K562 (cell line): ENCODE data around the gene TRIO. TPM values are rescaled to one million over a fixed set of nuclear protein-coding genes. Genes with fewer than 3 reads are reported as not detected.
A peak's percentile ranks its signal among the peaks of the same experiment; 100 is the strongest.

Source experiments
- ATAC-seq: fragments of 200-7000 bp; cut with Tn5 transposase; 3 replicates; pipeline ENCODE4 v1.9.1; 2020; ENCODE audit warnings: moderate library complexity
- Bru-seq: library from RNA; stranded (reverse); fragments of 400-500 nt; gene quantifications from one replicate; lab custom pipeline; 2021; lab: Mats Ljungman, UMichigan
- BruChase-seq, 2 experiments: library from RNA; stranded (reverse); fragments of 400-500 nt; gene quantifications; one replicate each; lab custom pipeline; 2021; lab: Mats Ljungman, UMichigan
- BruUV-seq: library from RNA; stranded (reverse); fragments of 400-500 nt; replicated peaks from 2 replicates; lab custom pipeline; 2021; lab: Mats Ljungman, UMichigan
- CTCF ChIA-PET: fragments of 300-600 bp; formaldehyde crosslinking; extraction: SDS; loops from one replicate; lab custom pipeline; 2021; ENCODE audit warnings: low intra/inter-chr PET ratio; lab: Yijun Ruan, JAX
- POLR2A ChIA-PET: fragments of 300-600, 350-650 bp; sonication (Branson Sonifier 250); formaldehyde crosslinking; extraction: SDS; loops from one replicate; lab custom pipeline; 2021; ENCODE audit warnings: antibody characterized with exemption, inconsistent platforms; lab: Yijun Ruan, JAX
- DNase-seq, 4 experiments: peaks; one replicate each; pipeline versions ENCODE4 v3.0.0 to v3.0.0-alpha.2; 2011 to 2018; ENCODE audit warnings: low spot score in 3 of 4, mixed read lengths in 3 of 4; ENCODE audit errors: extremely low read depth in 1 of 4
- FAIRE-seq: peaks from 2 replicates; lab custom pipeline; 2011; peaks lifted over from hg19 to GRCh38; lab: Jason Lieb, UNC
- H2AFZ ChIP-seq: 2 replicates; pipeline ENCODE4 v1.6.0; 2011; ENCODE audit warnings: low read depth, low read length, control low read depth, inconsistent platforms
- H3K27ac ChIP-seq: fragments of 200-600 bp; 3 replicates; pipeline ENCODE4 v1.8.0; 2011; ENCODE audit warnings: low read depth, mild to moderate bottlenecking, control low read depth, inconsistent platforms, low read length, moderate library complexity, mixed read lengths; ENCODE audit errors: extremely low read depth
- H3K27me3 ChIP-seq, 2 experiments: fragments of 300-600 bp in 1 of 2; 2 replicates in 1 of 2; 3 replicates in 1 of 2; pipeline versions ENCODE4 v1.6.0 to v1.8.0; 2011; ENCODE audit warnings: inconsistent platforms in 2 of 2, low read length in 2 of 2, mild to moderate bottlenecking in 1 of 2, mixed read lengths in 1 of 2, moderate library complexity in 1 of 2; ENCODE audit not compliant: control insufficient read depth in 2 of 2, insufficient read depth in 2 of 2
- H3K36me3 ChIP-seq: fragments of 300-600 bp; 3 replicates; pipeline ENCODE4 v1.8.0; 2011; ENCODE audit warnings: mild to moderate bottlenecking, low read length, inconsistent platforms; ENCODE audit not compliant: control insufficient read depth, insufficient read depth
- H3K4me1 ChIP-seq, 2 experiments: fragments of 200-600 bp in 1 of 2; replicated peaks in 1 of 2; 2 replicates in 1 of 2; 3 replicates in 1 of 2; pipeline versions ENCODE4 v1.5.1 to v1.8.0; 2011; ENCODE audit warnings: inconsistent platforms in 2 of 2, low read length in 2 of 2, mild to moderate bottlenecking in 1 of 2, mixed read lengths in 1 of 2, moderate library complexity in 1 of 2; ENCODE audit not compliant: control insufficient read depth in 2 of 2, insufficient read depth in 2 of 2
- H3K4me2 ChIP-seq: 2 replicates; pipeline ENCODE4 v1.6.1; 2011; ENCODE audit warnings: low read length, control low read depth, inconsistent platforms, mixed read lengths; ENCODE audit not compliant: insufficient read depth
- H3K4me3 ChIP-seq: fragments of 200-600 bp; sonication (generic), shearing (Covaris generic); 2 replicates; pipeline ENCODE4 v1.5.1; 2016; ENCODE audit warnings: control low read depth, inconsistent platforms
- H3K79me2 ChIP-seq: fragments of 200-600 bp; 3 replicates; pipeline ENCODE4 v1.8.0; 2011; ENCODE audit warnings: low read length, inconsistent platforms; ENCODE audit not compliant: control insufficient read depth, insufficient read depth
- H3K9ac ChIP-seq, 2 experiments: 2 replicates each; pipeline versions ENCODE4 v1.6.0 to v1.6.1; 2011; ENCODE audit warnings: low read depth in 2 of 2, low read length in 2 of 2, control low read depth in 1 of 2, inconsistent platforms in 1 of 2, mild to moderate bottlenecking in 1 of 2, mixed read lengths in 1 of 2; ENCODE audit not compliant: insufficient read depth in 1 of 2
- H3K9me1 ChIP-seq: one replicate; pipeline ENCODE4 v1.6.0; 2011; ENCODE audit warnings: inconsistent platforms, mild to moderate bottlenecking, low read length, moderate library complexity; ENCODE audit not compliant: control insufficient read depth, insufficient read depth
- H3K9me3 ChIP-seq: replicated peaks from 2 replicates; pipeline ENCODE4 v1.5.1; 2011; ENCODE audit warnings: low read depth, low read length, inconsistent platforms; ENCODE audit not compliant: control insufficient read depth, insufficient read depth
- H4K20me1 ChIP-seq: replicated peaks from 2 replicates; pipeline ENCODE4 v1.6.1; 2011; ENCODE audit warnings: low read length, inconsistent platforms, mixed read lengths; ENCODE audit not compliant: control insufficient read depth, insufficient read depth
- DNMT1 ChIP-seq: fragments of 450-650 bp; IDR thresholded peaks from 2 replicates; pipeline ENCODE4 v1.6.1; 2016; ENCODE audit warnings: antibody characterized with exemption, mild to moderate bottlenecking
- GATAD2A ChIP-seq: fragments of 450-650 bp; IDR thresholded peaks from 2 replicates; pipeline ENCODE4 v1.6.1; 2017
- RCOR1 ChIP-seq, 2 experiments: IDR thresholded peaks; 2 replicates each; pipeline ENCODE4 v1.6.1; 2012; ENCODE audit warnings: low read depth in 2 of 2, low read length in 2 of 2, borderline replicate concordance in 1 of 2, improper control_type of control experiment in 1 of 2
- WGBS: fragments of 100-300 bp; shearing (Covaris generic); methylation state at CpG from one replicate; pipeline ENCODE4 v1.1.6; 2016; ENCODE audit warnings: low coverage, mixed read lengths; ENCODE audit not compliant: insufficient coverage; ENCODE audit errors: missing lambda C conversion rate; 5-methylcytosine and 5-hydroxymethylcytosine counted together
- in situ Hi-C: fragments of 300-500 bp; cut with MboI; formaldehyde crosslinking; loops from 4 replicates; pipeline ENCODE4 v1.15.0; 2018; ENCODE audit warnings: inconsistent platforms, mixed read lengths
- intact Hi-C: fragments of 100-400 bp; cut with micrococcal nuclease; formaldehyde crosslinking; loops from 2 replicates; pipeline ENCODE4 v1.14.2; 2022
- long read RNA-seq, 3 experiments: library from polyadenylated mRNA in 2 of 3; library from RNA in 1 of 3; unstranded in 2 of 3; stranded (forward) in 1 of 3; transcript quantifications; one replicate each; pipeline ENCODE4 v2.0.0, GENCODE V29; 2019 to 2022
- polyA minus RNA-seq, 3 experiments: library from RNA; depleted of rRNA, polyadenylated mRNA; stranded (reverse); fragments of >200 nt; gene quantifications; 2 replicates each; pipeline ENCODE4 v1.2.3, GENCODE V29; 2011
- polyA plus RNA-seq, 8 experiments: library from polyadenylated mRNA; depleted of rRNA in 4 of 8; stranded (reverse) in 5 of 8; unstranded in 3 of 8; fragments of >200 nt; fragmentation: Nextera tagmentation in 2 of 8; fragmentation: Illumina TruSeq in 1 of 8; extraction: Ambion mirVana in 2 of 8; extraction: Trizol in 1 of 8; gene quantifications; 2 replicates each; pipeline versions ENCODE4 v1.2.1 to v1.2.3, GENCODE V29; 2011 to 2014; ENCODE audit warnings: inconsistent platforms in 1 of 8, missing spikeins in 1 of 8
- total RNA-seq, 7 experiments: library from RNA; depleted of rRNA in 6 of 7; stranded (reverse); fragments of >200 nt in 6 of 7; fragmentation: Illumina TruSeq in 2 of 7; extraction: Trizol in 2 of 7; gene quantifications; 2 replicates each; pipeline versions ENCODE4 v1.2.1 to v1.2.3, GENCODE V29; 2011 to 2021; ENCODE audit warnings: low replicate concordance in 1 of 7
- TF ChIP-seq, protein P1 (sequence below), 2 experiments: fragments of 450-650 bp in 1 of 2; sonication (generic) in 1 of 2; formaldehyde crosslinking in 1 of 2; IDR thresholded peaks in 1 of 2; conservative IDR thresholded peaks in 1 of 2; 2 replicates each; pipeline versions ENCODE4 v1.6.1 to v1.8.1; 2016 to 2023; ENCODE audit warnings: mild to moderate bottlenecking in 2 of 2, moderate library complexity in 2 of 2, inconsistent platforms in 1 of 2, missing genetic modification reagents in 1 of 2
- TF ChIP-seq, protein P2 (sequence below): fragments of 250-450 bp; sonication (Bioruptor Pico); IDR thresholded peaks from 2 replicates; pipeline ENCODE4 v1.9.0; 2021; ENCODE audit warnings: mild to moderate bottlenecking, inconsistent platforms
- TF ChIP-seq, protein P3 (sequence below): sonication (generic); formaldehyde crosslinking; IDR thresholded peaks from 2 replicates; pipeline ENCODE4 v1.8.1; 2023; ENCODE audit warnings: mild to moderate bottlenecking, missing genetic modification reagents
- TF ChIP-seq, protein P4 (sequence below): IDR thresholded peaks from 2 replicates; pipeline ENCODE4 v1.6.1; 2016; ENCODE audit warnings: missing genetic modification characterization, missing compliant biosample characterization

The TRIO gene
- 28.4 and 32.2 TPM in 2 replicates for total RNA-seq (2011; cell fraction: chromatin; rRNA removed; ENCODE audit: low replicate concordance)
- total RNA-seq (2011; cell fraction: nucleolus; rRNA removed), result 12.4 and 14.2 TPM in 2 replicates
- total RNA-seq (2011; cell fraction: nucleoplasm; rRNA removed), result 18.8 and 24.4 TPM in 2 replicates
- total RNA-seq (2014; rRNA removed), result 1.4 and 3.8 TPM in 2 replicates
- 1.6 TPM in 2 replicates for total RNA-seq (2014; rRNA removed; fragmentation: Illumina TruSeq; extraction: Trizol)
- total RNA-seq (2015; rRNA removed; fragmentation: Illumina TruSeq; extraction: Trizol), result 1.1 and 1.4 TPM in 2 replicates
- total RNA-seq (2021), result 3.4 and 5.0 TPM in 2 replicates
- 0.91 and 2.6 TPM in 2 replicates for polyA plus RNA-seq (2011; rRNA removed)
- 0.94 and 2.3 TPM in 2 replicates for polyA plus RNA-seq (2011; cell fraction: cytosol; rRNA removed)
- 3.1 and 11.6 TPM in 2 replicates for polyA plus RNA-seq (2011; cell fraction: nucleus; rRNA removed)
- 1.2 and 1.9 TPM in 2 replicates for polyA plus RNA-seq (2012)
- polyA plus RNA-seq (2014; fragmentation: Illumina TruSeq; extraction: Trizol), result 0.76 and 1.2 TPM in 2 replicates
- polyA plus RNA-seq (2014; fragmentation: Nextera tagmentation; extraction: Ambion mirVana), result under 1 TPM; 0.24 to 0.75 TPM
- 1.00 and 1.1 TPM in 2 replicates for polyA plus RNA-seq (2014; rRNA removed)
- polyA minus RNA-seq (2011; rRNA and poly(A)+ RNA removed), result 2.2 and 10.6 TPM in 2 replicates
- 2.1 and 2.4 TPM in 2 replicates for polyA minus RNA-seq (2011; cell fraction: cytosol; rRNA and poly(A)+ RNA removed)
- 4.4 and 13.5 TPM in 2 replicates for polyA minus RNA-seq (2011; cell fraction: nucleus; rRNA and poly(A)+ RNA removed)
- Bru-seq, nascent RNA, result percentile 39 among the genes with signal in this experiment
- BruChase-seq, experiment 1, labeled RNA remaining after a 2-hour chase, result percentile 38 among the genes with signal in this experiment
- percentile 38 among the genes with signal in this experiment for BruChase-seq, experiment 2, labeled RNA remaining after a 6-hour chase
- long read RNA-seq, experiment 1, partial matches to known transcripts, result 2 of 4 reads
- long read RNA-seq, experiment 1, other reads (novel, unspliced or antisense), result 2 of 4 reads
- long read RNA-seq, experiment 2, partial matches to known transcripts, result 0 of 3 reads
- long read RNA-seq, experiment 2, other reads (novel, unspliced or antisense), result 3 of 3 reads
- long read RNA-seq, experiment 3, result 0 reads

DNA sequence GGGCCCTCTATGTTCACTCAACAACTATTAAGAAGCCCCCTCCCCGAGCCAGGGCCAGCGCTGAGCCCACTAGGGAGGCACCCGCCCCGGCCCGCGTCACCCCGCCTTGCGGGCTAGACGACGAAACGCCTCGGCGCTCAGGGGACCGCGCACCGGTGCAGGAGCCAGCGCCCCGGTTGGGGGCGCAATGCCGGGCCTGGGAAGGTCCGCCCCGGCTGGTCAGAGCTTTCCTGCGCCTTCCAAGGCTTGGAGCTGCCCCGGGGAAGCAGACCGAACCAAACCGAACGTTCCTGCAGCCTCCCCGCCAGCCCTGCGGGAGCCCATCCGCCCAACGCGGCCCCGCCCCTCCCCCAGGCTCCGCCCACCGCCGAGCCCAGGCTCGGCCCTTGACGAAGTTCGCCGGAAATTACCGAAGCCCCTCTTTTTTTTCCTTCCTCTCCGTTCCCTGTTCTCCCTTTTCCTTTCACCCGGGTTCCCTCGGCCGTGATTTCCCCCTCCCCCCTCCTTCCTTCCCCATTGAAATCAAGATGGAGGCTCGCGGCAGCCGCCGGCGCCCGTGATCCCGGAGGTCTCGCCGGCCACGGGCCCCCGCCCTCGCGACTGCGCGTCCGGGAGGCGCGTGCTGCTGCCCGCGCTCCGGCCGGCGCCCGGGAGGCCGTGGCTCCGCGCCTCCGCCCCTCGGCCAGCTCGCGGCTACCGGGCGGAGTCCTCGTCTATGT, at the start of gene TRIO:
TRIO (plus strand) TSS at position 516 of the 719 bp plus-strand sequence. CDS start 384 bp downstream, outside the sequence.
- Histone ChIP-seq H3K4me1 (peaks cover 0 to 27% of the 10 kb centered on the region in 2 experiments; a peak in 2 of 5 replicates), H3K27me3 (peaks cover 22 to 37% of the 10 kb centered on the region in 2 experiments; a peak in 4 of 5 replicates), H2AFZ (peak within 1 kb of the TSS; percentile 93), H4K20me1 (peaks cover 4% of the 10 kb centered on the region), H3K79me2 (no peaks in the 10 kb centered on the region), H3K27ac (no peak within 1 kb of the TSS), H3K9me1 (no peaks in the 10 kb centered on the region), H3K4me2 (peak within 1 kb of the TSS; percentile 63), H3K9me3 (no peaks in the 10 kb centered on the region), H3K4me3 (peak within 1 kb of the TSS; percentile 45), H3K36me3 (no peaks in the 10 kb centered on the region), H3K9ac (peak within 1 kb of the TSS; percentile 54 to 82; a peak in 3 of 4 replicates)
- FAIRE-seq, result peak; percentile 89
- ChIA-PET CTCF (interaction anchor here (0.6 kb wide), 1 partner anchor 310 kb away, joined by 3 read pairs; no protein-coding TSS in a partner anchor), POLR2A (interaction anchor here (0.6 kb wide), 1 partner anchor 274 kb away, joined by 3 read pairs; no protein-coding TSS in a partner anchor)
- BruUV-seq, result no TSS peak
- peak; percentile 96 for ATAC-seq
- 2% methylated on average over 34 of the region's 79 CpGs for WGBS
- in situ Hi-C loops, result no loop called here
- peak; percentile 87 to 94 (median 92) for DNase-seq
- intact Hi-C loops, result no loop called here
- peak; percentile 88 for TF ChIP-seq GATAD2A
- TF ChIP-seq, protein P1, sequence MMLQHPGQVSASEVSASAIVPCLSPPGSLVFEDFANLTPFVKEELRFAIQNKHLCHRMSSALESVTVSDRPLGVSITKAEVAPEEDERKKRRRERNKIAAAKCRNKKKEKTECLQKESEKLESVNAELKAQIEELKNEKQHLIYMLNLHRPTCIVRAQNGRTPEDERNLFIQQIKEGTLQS (IDR thresholded peaks at IDR 0.05), result no peak
- TF ChIP-seq, protein P1 (CRISPR knock-in tag; conservative IDR thresholded peaks at IDR 0.05), result no peak
- TF ChIP-seq, protein P2, sequence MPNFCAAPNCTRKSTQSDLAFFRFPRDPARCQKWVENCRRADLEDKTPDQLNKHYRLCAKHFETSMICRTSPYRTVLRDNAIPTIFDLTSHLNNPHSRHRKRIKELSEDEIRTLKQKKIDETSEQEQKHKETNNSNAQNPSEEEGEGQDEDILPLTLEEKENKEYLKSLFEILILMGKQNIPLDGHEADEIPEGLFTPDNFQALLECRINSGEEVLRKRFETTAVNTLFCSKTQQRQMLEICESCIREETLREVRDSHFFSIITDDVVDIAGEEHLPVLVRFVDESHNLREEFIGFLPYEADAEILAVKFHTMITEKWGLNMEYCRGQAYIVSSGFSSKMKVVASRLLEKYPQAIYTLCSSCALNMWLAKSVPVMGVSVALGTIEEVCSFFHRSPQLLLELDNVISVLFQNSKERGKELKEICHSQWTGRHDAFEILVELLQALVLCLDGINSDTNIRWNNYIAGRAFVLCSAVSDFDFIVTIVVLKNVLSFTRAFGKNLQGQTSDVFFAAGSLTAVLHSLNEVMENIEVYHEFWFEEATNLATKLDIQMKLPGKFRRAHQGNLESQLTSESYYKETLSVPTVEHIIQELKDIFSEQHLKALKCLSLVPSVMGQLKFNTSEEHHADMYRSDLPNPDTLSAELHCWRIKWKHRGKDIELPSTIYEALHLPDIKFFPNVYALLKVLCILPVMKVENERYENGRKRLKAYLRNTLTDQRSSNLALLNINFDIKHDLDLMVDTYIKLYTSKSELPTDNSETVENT (CRISPR knock-in tag), result 0 out of 2 replicates have a peak, but pooled peaks have one; percentile 17
- TF ChIP-seq, protein P3, sequence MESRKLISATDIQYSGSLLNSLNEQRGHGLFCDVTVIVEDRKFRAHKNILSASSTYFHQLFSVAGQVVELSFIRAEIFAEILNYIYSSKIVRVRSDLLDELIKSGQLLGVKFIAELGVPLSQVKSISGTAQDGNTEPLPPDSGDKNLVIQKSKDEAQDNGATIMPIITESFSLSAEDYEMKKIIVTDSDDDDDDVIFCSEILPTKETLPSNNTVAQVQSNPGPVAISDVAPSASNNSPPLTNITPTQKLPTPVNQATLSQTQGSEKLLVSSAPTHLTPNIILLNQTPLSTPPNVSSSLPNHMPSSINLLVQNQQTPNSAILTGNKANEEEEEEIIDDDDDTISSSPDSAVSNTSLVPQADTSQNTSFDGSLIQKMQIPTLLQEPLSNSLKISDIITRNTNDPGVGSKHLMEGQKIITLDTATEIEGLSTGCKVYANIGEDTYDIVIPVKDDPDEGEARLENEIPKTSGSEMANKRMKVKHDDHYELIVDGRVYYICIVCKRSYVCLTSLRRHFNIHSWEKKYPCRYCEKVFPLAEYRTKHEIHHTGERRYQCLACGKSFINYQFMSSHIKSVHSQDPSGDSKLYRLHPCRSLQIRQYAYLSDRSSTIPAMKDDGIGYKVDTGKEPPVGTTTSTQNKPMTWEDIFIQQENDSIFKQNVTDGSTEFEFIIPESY (CRISPR knock-in tag), result no peak
- no peak for TF ChIP-seq DNMT1
- TF ChIP-seq, protein P4, sequence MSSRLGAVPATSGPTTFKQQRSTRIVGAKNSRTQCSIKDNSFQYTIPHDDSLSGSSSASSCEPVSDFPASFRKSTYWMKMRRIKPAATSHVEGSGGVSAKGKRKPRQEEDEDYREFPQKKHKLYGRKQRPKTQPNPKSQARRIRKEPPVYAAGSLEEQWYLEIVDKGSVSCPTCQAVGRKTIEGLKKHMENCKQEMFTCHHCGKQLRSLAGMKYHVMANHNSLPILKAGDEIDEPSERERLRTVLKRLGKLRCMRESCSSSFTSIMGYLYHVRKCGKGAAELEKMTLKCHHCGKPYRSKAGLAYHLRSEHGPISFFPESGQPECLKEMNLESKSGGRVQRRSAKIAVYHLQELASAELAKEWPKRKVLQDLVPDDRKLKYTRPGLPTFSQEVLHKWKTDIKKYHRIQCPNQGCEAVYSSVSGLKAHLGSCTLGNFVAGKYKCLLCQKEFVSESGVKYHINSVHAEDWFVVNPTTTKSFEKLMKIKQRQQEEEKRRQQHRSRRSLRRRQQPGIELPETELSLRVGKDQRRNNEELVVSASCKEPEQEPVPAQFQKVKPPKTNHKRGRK (tag), result peak; percentile 60; the same call in 1 of the 2 replicates
- peak in 1 of 2 experiments; percentile 36; a peak in 1 of 4 replicates for TF ChIP-seq RCOR1 (IDR thresholded peaks at IDR 0.05; ENCODE audit: borderline replicate concordance in 1 of 2, low read depth in 2 of 2, low read length in 2 of 2)
